ENCODE results near the gene RAB38. TPM values are rescaled to one million over a fixed set of nuclear protein-coding genes. Genes with fewer than 3 reads are reported as not detected.

Gene RAB38
- 1.8 TPM for total RNA-seq

DNA sequence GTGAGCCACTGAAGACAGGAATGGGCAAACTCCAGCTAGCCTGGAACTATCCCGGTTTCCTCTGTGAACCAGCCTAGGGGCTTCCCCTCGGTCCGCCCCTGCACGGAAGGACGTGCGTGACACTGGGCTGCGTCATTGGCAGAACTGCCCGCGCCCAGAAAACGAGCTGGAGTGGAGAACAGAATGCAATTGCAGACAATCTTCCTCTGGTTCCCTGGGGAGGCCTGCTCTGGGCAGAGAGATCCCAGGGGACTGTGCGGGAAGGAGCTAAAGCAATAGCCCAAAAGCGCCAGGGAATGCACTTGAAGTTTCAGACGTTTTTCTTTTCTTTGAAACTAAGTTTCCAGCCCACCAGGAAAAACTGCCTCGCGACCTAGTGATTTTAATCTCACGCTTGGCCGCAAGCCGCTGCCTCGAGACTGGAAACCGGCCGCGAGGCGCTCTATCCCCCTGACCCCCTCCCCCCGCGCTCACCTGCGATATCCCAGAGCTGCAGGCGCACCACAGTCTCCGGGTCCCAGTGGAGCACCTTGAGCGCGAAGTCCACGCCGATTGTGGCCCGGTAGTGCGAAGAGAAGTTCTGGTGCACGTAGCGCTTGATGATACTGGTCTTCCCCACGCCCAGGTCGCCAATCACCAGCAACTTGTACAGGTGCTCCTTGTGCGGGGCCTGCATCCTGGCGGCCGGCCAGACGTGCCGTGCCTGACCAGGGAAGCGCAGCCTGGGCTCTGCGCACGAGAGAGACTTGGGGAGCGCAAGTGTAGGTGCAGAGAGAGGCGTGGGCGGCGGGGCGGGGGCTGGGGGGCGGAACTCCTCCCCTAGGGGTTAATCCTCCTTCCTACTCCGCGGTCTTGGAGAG is at the start of gene RAB38:
Gene RAB38 (minus strand): TSS at position 735 of the 860 bp plus-strand sequence. CDS start 59 bp downstream, at position 676.

Small RNA genes lying within 50 kb of the gene (small RNA-seq; reads per million reads assigned to genes)
- gene MIR3166 (not detected), gene RF00019 (not detected)

Other genes starting within 250 kb of the RAB38 start
- 25.6 TPM for gene CTSC, start 162.3 kb upstream of the RAB38 start, total RNA-seq